ENCODE measurements around the gene DNAI2. TPM values are rescaled to one million over a fixed set of nuclear protein-coding genes. Genes with fewer than 3 reads are reported as not detected.

The DNAI2 gene
- polyA plus RNA-seq, 1 experiment = not detected

- Histone ChIP-seq H3K27ac (ENCODE audit: low read depth, low read length) (no peak overlapping the region), H3K9me3 (ENCODE audit: control insufficient read depth, insufficient read depth, low read length) (no peaks in the 10 kb centered on the region), H3K4me3 (ENCODE audit: low read depth, low read length) (no peak overlapping the region), H3K27me3 (ENCODE audit: control insufficient read depth, insufficient read depth, low read length) (peaks cover 15% of the 10 kb centered on the region)
- CTCF ChIA-PET = no interaction called here
- POLR2A ChIA-PET = no interaction called here
- TF ChIP-seq CTCF (IDR thresholded peaks at IDR 0.05; ENCODE audit: low read depth, low read length) = no peak
- no peak for DNase-seq (ENCODE audit: low read depth, low spot score)
These were observed 54.5 kb downstream of the DNAI2 start for GRCh38 chr17:74328487-74328886.

- CTCF ChIA-PET = no interaction called here
- POLR2A ChIA-PET = no interaction called here
- H3K27ac ChIP-seq (ENCODE audit: low read depth, low read length) = no peak overlapping the region
- H3K4me3 ChIP-seq (ENCODE audit: low read depth, low read length) = no peak overlapping the region
- DNase-seq (ENCODE audit: low read depth, low spot score) = no peak
- TF ChIP-seq CTCF (IDR thresholded peaks at IDR 0.05; ENCODE audit: low read depth, low read length) = no peak
- peaks cover 14% of the 10 kb centered on the region for H3K27me3 ChIP-seq (ENCODE audit: control insufficient read depth, insufficient read depth, low read length)
- H3K9me3 ChIP-seq (ENCODE audit: control insufficient read depth, insufficient read depth, low read length) = no peaks in the 10 kb centered on the region
These were observed 55.3 kb downstream of the DNAI2 start for GRCh38 chr17:74329378-74329777.

GRCh38 chr17:74330446-74330845 is 56.4 kb downstream of the DNAI2 start:
- H3K9me3 ChIP-seq (ENCODE audit: control insufficient read depth, insufficient read depth, low read length) = no peaks in the 10 kb centered on the region
- POLR2A ChIA-PET = no interaction called here
- peaks cover 9% of the 10 kb centered on the region for H3K27me3 ChIP-seq (ENCODE audit: control insufficient read depth, insufficient read depth, low read length)
- TF ChIP-seq CTCF (IDR thresholded peaks at IDR 0.05; ENCODE audit: low read depth, low read length) = no peak
- DNase-seq (ENCODE audit: low read depth, low spot score) = no peak
- no peak overlapping the region for H3K4me3 ChIP-seq (ENCODE audit: low read depth, low read length)
- CTCF ChIA-PET = no interaction called here
- no peak overlapping the region for H3K27ac ChIP-seq (ENCODE audit: low read depth, low read length)

- H3K4me3 ChIP-seq (ENCODE audit: low read depth, low read length) = no peak overlapping the region
- peaks cover under 1% of the 10 kb centered on the region for H3K27me3 ChIP-seq (ENCODE audit: control insufficient read depth, insufficient read depth, low read length)
- no peak for TF ChIP-seq CTCF (IDR thresholded peaks at IDR 0.05; ENCODE audit: low read depth, low read length)
- no peak for DNase-seq (ENCODE audit: low read depth, low spot score)
- ChIA-PET POLR2A (no interaction called here), CTCF (interaction anchor here (1.9 kb wide), 1 partner anchor 36 kb away, joined by 5 read pairs; the partner anchor contains the start of gene GPR142)
- no peaks in the 10 kb centered on the region for H3K9me3 ChIP-seq (ENCODE audit: control insufficient read depth, insufficient read depth, low read length)
- no peak overlapping the region for H3K27ac ChIP-seq (ENCODE audit: low read depth, low read length)
These were observed 58.1 kb downstream of the DNAI2 start for GRCh38 chr17:74332017-74332650.

GRCh38 chr17:74332763-74333283 is 58.8 kb downstream of the DNAI2 start:
- Histone ChIP-seq H3K27ac (ENCODE audit: low read depth, low read length) (no peak overlapping the region), H3K9me3 (ENCODE audit: control insufficient read depth, insufficient read depth, low read length) (no peaks in the 10 kb centered on the region), H3K27me3 (ENCODE audit: control insufficient read depth, insufficient read depth, low read length) (no peaks in the 10 kb centered on the region), H3K4me3 (ENCODE audit: low read depth, low read length) (no peak overlapping the region)
- ChIA-PET CTCF (interaction anchor here (1.9 kb wide), 1 partner anchor 35 kb away, joined by 5 read pairs; the partner anchor contains the start of gene GPR142), POLR2A (no interaction called here)
- TF ChIP-seq CTCF (IDR thresholded peaks at IDR 0.05; ENCODE audit: low read depth, low read length) = no peak
- no peak for DNase-seq (ENCODE audit: low read depth, low spot score)
